GM19035 (cell line): Measurements from ENCODE around the gene PCDHB3.
"Not testable (repeated sequence)": the region's sequence is repeated elsewhere in the genome, so short reads cannot be mapped to it uniquely, and the experiment has no call there.

Experiments
- ATAC-seq: cut with Tn5 transposase; IDR thresholded peaks from one replicate; pipeline ENCODE4 v1.9.1; 2021; ENCODE audit not compliant: unreplicated experiment

The PCDHB3 gene

DNA sequence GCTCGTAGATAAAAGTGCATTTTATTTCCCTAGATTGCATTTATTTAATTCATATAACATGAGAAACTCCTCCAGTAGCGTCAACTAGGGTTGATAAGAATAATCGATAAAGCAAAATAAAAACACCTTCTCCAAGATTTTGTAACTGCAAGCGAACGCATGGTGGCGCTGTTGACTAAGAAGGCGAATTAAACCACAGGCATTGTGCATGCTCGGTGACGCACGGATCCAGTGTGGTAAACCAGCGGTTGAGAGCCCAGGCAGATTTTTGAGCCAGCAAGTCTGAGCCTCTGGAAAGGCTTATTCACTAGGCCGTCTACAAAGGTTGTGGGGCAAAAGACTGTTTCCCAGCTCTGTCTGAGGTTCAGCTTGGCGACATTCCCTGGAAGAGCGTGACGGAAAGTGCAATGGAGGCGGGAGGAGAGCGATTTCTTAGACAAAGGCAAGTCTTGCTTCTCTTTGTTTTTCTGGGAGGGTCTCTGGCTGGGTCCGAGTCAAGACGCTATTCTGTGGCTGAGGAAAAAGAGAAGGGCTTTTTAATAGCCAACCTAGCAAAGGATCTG lies at the start of gene PCDHB3:
PCDHB3 (plus strand) TSS at position 231 of the 563 bp plus-strand sequence; CDS start at position 408, 177 bp downstream.
- no peak for ATAC-seq

DNA sequence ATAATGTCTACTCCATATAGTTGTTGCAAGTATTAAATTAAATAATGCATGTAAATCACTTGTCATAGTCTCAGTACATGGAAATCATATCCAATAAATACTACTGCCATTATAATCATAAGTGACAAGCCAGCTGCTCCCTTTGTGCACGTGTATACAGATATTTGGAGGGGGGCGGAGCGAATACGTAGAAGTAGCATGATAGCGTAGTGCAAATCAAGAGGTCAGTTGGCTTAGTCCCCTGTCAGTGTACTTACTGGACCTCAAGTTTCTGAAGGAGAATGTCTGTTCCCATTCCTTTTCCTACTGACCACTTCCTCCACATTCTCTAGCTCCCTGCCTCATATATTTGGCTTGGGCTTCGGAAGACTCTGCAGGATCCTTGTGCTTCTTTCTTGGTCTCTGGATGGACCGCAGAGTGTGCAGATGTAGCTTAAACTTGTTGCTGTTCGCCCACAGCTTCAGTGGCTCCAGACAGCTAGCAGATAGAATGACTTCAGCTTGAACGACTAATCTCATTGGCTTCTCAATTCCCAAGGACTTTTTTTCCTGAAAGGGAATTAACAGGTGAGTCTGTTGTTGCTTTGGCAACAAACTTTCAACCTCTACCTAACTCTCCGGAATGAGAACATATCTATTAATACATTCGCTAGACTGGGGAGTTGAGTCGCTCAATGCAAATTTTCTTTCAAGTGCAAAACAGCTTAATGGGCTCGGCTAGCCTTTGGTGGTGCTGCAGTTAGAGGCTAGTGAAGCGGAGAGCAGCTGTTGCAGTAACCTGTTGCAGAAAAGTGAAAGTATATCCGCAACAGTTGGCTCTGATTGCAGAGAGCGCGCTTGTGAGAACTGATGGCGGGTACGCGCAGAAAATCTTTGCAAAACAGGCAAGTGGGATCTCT lies 49.4 kb upstream of the PCDHB3 start, which contains the start of gene PCDHB1:
PCDHB1 (plus strand) TSS at position 753 of the 899 bp plus-strand sequence; CDS start at position 850, 97 bp downstream.
- ATAC-seq, result no peak

DNA sequence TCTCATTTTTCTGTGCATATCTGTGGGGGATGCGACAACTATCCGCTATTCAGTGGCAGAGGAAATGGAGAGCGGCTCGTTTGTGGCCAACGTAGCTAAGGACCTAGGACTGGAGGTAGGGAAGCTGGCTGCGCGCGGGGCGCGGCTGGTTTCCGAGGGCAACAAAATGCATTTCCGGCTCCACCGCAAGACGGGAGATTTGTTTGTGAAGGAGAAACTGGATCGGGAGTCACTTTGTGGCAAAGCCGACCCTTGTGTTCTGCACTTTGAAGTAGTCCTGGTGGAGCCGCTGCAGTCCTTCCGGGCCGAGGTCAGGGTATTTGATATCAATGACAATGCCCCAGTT lies 48.8 kb upstream of the PCDHB3 start:
- ATAC-seq, result no peak

DNA sequence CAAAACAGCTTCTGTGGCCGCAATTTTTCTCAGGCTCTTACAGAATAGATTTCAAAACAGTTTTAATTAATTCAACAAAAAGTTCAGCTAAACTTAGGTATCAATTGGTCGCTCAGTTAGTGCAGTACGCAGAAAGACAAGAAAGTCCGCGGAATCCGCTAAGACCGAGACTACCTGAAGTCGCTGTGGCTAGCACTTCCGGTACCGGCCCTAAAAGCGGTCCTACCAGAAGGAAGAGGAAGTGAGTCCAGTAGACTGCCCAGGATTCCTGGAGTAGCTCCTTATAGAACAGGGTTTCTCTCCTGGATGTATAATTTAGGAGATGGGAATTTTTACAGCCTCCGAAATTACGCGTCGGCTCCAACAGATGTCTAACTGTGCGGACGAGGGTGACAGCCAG lies 22.4 kb upstream of the PCDHB3 start:
- no peak for ATAC-seq

DNA sequence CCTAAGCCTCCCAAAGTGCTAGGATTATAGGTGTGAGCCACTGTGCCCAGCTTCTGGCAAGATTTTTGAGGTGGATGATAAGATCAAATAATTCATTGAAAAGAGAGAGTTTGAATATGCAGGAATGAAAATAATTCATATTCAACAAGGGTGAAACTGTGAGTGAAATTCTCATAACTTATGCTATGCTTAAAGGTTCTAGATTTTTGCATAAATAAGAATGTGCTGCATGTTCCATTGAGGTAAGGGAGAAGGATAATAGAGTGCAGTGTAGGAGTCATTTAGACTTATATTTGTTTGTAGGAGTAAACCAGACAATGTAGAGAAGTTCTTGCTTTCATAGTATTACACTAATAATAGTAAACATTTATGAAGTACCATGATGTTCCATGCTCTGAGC lies 18.0 kb upstream of the PCDHB3 start:
- no peak for ATAC-seq

DNA sequence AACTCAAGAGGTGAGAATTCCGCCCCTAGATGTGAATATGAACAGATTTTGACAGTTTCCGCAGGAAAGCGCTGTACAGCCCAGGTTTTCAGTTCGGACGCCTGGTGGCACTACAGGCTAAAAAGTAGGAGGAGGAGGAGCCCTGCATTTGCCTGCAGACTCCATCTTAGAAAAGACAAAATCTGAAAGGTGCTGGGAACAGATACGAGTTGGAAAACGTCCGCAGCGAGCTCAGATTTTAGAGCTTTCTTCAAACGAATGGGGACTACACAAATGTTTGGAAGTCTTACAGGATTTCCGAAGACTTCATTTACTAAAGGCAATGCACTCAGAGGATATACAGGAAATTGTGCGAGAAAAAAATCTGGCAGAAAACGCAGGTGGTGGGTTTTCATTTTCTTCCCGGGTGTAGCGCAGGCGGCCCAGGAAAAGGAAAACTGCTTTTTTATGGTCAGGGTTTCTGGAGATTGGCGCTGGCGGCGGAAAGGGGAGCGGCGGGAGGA lies 15.7 kb upstream of the PCDHB3 start:
- no peak for ATAC-seq

DNA sequence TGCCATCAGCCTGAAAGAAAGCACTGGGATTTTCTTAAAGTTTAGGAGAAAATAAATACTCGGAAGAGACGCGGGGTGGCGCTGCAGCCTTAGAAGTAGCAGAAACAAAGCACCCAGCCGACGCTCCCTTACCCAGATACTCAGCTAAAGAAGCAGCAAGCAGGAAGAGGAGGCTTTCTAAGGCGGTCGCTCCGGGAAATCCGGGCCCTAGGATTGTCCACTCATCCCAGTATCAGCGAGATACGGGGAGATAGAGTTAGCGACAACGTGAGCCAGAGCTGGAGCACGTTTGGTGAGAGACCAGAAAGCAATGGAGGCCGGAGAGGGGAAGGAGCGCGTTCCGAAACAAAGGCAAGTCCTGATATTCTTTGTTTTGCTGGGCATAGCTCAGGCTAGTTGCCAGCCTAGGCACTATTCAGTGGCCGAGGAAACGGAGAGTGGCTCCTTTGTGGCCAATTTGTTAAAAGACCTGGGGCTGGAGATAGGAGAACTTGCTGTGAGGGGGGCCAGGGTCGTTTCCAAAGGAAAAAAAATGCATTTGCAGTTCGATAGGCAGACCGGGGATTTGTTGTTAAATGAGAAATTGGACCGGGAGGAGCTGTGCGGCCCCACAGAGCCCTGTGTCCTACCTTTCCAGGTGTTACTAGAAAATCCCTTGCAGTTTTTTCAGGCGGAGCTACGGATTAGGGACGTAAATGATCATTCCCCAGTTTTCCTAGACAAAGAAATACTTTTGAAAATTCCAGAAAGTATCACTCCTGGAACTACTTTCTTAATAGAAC lies 5.6 kb upstream of the PCDHB3 start, which contains the start of gene PCDHB2:
PCDHB2 (plus strand) TSS at position 135 of the 782 bp plus-strand sequence; CDS start at position 311, 176 bp downstream.
- no peak for ATAC-seq

DNA sequence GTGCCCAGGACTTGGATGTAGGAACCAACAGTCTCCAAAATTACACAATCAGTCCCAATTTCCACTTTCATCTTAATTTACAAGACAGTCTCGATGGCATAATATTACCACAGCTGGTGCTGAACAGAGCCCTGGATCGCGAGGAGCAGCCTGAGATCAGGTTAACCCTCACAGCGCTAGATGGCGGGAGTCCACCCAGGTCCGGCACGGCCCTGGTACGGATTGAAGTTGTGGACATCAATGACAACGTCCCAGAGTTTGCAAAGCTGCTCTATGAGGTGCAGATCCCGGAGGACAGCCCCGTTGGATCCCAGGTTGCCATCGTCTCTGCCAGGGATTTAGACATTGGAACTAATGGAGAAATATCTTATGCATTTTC lies 5.0 kb upstream of the PCDHB3 start:
- ATAC-seq, result no peak

DNA sequence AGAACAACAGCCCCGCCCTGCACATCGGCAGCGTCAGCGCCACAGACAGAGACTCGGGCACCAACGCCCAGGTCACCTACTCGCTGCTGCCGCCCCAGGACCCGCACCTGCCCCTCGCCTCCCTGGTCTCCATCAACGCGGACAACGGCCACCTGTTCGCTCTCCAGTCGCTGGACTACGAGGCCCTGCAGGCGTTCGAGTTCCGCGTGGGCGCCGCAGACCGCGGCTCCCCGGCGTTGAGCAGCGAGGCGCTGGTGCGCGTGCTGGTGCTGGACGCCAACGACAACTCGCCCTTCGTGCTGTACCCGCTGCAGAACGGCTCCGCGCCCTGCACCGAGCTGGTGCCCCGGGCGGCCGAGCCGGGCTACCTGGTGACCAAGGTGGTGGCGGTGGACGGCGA lies 4.1 kb upstream of the PCDHB3 start:
- not testable (repeated sequence) for ATAC-seq

DNA sequence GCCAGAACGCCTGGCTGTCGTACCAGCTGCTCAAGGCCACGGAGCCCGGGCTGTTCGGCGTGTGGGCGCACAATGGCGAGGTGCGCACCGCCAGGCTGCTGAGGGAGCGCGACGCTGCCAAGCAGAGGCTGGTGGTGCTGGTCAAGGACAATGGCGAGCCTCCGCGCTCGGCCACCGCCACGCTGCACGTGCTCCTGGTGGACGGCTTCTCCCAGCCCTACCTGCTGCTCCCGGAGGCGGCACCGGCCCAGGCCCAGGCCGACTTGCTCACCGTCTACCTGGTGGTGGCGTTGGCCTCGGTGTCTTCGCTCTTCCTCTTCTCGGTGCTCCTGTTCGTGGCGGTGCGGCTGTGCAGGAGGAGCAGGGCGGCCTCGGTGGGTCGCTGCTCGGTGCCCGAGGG lies 3.7 kb upstream of the PCDHB3 start:
- not testable (repeated sequence) for ATAC-seq

DNA sequence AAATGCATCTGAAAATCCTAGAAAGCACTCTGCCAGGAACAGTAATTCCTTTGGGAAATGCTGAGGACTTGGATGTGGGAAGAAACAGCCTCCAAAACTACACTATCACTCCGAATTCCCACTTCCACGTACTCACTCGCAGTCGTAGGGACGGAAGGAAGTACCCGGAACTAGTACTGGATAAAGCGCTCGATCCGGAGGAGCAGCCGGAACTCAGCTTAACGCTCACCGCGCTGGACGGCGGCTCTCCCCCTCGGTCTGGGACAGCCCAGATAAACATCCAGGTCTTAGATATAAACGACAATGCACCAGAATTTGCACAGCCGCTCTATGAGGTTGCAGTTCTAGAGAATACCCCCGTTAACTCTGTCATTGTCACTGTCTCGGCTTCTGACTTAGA lies 786 bp downstream of the PCDHB3 start:
- no peak for ATAC-seq

DNA sequence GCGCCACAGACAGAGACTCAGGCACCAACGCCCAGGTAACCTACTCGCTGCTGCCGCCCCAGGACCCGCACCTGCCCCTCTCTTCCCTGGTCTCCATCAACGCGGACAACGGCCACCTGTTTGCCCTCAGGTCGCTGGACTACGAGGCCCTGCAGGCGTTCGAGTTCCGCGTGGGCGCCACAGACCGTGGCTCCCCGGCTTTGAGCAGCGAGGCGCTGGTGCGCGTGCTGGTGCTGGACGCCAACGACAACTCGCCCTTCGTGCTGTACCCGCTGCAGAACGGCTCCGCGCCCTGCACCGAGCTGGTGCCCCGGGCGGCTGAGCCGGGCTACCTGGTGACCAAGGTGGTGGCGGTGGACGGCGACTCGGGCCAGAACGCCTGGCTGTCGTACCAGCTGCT lies 1.8 kb downstream of the PCDHB3 start:
- ATAC-seq, result not testable (repeated sequence)

DNA sequence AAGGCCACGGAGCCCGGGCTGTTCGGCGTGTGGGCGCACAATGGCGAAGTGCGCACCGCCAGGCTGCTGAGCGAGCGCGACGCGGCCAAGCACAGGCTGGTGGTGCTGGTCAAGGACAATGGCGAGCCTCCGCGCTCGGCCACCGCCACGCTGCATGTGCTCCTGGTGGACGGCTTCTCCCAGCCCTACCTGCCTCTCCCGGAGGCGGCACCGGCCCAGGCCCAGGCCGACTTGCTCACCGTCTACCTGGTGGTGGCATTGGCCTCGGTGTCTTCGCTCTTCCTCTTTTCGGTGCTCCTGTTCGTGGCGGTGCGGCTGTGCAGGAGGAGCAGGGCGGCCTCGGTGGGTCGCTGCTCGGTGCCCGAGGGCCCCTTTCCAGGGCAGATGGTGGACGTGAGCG lies 2.2 kb downstream of the PCDHB3 start:
- ATAC-seq, result not testable (repeated sequence)

DNA sequence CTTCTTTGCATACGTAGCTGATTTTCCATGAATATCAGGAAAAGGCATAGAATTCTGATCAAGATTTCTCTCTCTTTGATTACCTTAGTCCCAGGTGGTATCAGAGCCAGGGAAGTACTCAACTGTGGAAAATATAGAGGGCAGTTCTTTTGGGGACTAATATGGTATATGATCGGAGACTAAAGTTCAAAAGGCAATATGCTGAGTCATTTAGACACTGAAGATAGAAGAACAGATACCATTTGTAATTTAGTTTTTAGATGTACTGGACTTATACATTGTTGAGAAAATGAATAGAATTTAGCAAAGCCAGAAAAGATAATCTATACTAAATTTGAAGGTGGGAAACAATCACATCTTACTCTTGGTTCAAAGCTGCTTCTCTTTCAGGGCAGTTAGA lies 5.1 kb downstream of the PCDHB3 start:
- ATAC-seq, result no peak

DNA sequence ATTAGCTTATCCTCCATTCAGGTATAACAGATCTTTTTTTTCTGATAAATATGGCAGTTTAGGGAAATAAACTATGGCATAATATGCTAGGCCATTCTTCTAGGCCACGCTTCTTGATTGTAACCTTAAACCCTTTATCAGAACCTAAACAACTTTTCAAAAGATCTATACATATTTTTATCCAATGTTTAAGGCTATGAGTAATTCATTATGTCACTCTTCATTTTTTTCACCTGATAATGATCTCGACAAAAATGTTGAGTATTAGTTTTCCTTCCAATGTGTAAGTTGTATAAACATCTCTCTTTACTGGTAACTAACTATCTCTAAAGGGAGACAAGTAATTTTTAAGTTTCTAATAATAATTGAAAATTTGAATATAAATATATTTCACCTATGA lies 19.0 kb downstream of the PCDHB3 start:
- no peak for ATAC-seq

DNA sequence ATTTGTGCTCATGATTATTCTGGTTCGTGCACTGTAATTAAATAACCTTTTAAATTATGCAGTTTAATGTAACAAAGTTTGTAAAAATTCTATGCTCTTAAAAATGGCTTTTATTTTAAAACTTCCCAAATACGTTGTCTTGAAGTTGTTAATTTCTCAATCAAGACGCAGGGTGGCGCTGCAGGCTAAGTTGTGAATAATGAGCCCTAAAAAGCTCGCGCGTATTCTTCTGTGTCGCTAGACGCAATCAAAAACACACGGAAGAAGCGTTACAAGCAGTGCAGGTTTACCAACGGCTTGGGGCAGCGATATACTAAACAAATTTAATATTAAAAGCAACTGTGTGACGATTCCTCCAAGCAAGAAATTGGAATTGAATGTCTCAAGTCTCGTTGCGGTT lies 21.3 kb downstream of the PCDHB3 start, which contains the start of gene PCDHB4:
PCDHB4 (plus strand) TSS at position 256 of the 400 bp plus-strand sequence. CDS start 181 bp downstream, outside the sequence.
- no peak for ATAC-seq

DNA sequence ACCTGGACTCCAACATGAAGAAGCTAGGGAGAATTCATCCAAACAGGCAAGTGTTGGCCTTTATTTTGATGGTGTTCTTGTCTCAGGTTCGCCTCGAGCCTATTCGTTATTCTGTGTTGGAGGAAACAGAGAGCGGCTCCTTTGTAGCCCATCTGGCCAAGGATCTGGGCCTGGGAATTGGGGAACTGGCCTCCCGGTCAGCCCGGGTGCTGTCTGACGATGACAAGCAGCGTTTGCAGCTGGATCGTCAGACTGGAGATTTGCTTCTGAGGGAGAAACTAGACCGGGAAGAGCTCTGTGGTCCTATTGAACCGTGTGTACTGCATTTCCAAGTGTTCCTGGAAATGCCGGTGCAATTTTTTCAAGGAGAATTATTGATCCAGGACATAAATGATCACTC lies 21.7 kb downstream of the PCDHB3 start:
- no peak for ATAC-seq

DNA sequence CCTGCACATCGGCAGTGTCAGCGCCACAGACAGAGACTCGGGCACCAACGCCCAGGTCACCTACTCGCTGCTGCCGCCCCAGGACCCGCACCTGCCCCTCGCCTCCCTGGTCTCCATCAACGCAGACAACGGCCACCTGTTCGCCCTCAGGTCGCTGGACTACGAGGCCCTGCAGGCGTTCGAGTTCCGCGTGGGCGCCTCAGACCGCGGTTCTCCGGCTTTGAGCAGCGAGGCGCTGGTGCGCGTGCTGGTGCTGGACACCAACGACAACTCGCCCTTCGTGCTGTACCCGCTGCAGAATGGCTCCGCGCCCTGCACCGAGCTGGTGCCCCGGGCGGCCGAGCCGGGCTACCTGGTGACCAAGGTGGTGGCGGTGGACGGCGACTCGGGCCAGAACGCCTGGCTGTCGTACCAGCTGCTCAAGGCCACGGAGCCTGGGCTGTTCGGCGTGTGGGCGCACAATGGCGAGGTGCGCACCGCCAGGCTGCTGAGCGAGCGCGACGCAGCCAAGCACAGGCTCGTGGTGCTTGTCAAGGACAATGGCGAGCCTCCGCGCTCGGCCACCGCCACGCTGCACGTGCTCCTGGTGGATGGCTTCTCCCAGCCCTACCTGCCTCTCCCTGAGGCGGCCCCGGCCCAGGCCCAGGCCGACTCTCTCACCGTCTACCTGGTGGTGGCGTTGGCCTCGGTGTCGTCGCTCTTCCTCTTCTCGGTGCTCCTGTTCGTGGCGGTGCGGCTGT lies 23.3 kb downstream of the PCDHB3 start:
- not testable (repeated sequence) for ATAC-seq

DNA sequence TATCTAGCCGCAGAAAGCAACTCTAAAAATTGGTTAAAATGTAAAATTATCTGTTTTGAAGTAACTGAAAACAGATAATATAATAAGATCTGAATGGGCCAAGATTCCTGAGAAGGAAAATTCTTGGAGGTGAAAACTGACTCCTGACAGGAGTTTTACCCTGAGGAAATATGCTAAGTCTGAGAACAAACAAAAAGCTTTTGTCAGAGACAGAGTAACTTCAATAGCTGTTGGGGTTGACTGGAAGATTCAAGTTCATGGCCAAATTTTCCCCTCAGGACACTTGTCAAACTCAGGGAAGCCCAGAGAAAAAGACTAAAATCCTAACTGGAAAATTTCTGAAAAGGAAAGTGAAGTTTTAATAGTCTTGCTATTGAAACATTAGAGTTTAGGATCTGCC lies 27.0 kb downstream of the PCDHB3 start:
- ATAC-seq, result no peak

DNA sequence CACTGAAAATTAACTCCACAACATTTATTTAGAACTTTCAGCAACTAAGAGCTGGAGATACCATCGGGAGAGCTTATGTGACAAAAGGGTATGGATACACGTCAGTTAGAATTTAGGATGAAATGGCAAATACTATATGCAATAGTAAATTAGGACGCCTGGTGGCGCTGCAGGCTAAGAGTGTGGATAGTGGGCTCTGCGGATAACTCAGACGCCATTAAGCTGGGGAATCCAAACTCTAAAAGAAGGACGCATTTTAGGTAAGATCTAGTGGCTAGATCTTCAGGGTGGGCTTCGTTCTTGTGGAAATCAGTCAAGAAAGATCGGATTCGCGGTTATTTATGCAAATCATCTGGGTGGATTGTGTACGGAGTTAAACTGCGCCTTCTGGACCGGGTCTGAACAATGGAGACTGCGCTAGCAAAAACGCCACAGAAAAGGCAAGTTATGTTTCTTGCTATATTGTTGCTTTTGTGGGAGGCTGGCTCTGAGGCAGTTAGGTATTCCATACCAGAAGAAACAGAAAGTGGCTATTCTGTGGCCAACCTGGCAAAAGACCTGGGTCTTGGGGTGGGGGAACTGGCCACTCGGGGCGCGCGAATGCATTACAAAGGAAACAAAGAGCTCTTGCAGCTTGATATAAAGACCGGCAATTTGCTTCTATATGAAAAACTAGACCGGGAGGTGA lies 34.9 kb downstream of the PCDHB3 start, which contains the start of gene PCDHB5:
PCDHB5 (plus strand) TSS at position 177 of the 688 bp plus-strand sequence; CDS start at position 406, 229 bp downstream.
- ATAC-seq, result no peak
